Liver (tissue), 9 donors: ENCODE results near the gene APP. TPM values are rescaled to one million over a fixed set of nuclear protein-coding genes. Genes with fewer than 3 reads are reported as not detected.

Source experiments
- DNase-seq: peaks from one replicate; pipeline ENCODE4 v3.0.0-alpha.2; 2017; ENCODE audit warnings: low spot score
- H3K27ac ChIP-seq, 2 donors: one replicate each; pipeline ENCODE4 v1.7.0; 2013; ENCODE audit warnings: inconsistent platforms in 2 of 2, low read length in 2 of 2, control low read depth in 1 of 2, low read depth in 1 of 2, mild to moderate bottlenecking in 1 of 2
- H3K27me3 ChIP-seq, 4 donors: one replicate each; pipeline versions ENCODE4 v1.6.1 to v1.7.0; 2013; ENCODE audit warnings: low read length in 3 of 4, inconsistent platforms in 1 of 4, mild to moderate bottlenecking in 1 of 4, moderate library complexity in 1 of 4; ENCODE audit not compliant: control insufficient read depth in 4 of 4, insufficient read depth in 4 of 4
- H3K36me3 ChIP-seq, 4 donors: one replicate each; pipeline versions ENCODE4 v1.6.1 to v1.7.0; 2013; ENCODE audit warnings: low read length in 3 of 4, mild to moderate bottlenecking in 3 of 4, low read depth in 1 of 4, moderate library complexity in 1 of 4; ENCODE audit not compliant: control insufficient read depth in 4 of 4, insufficient read depth in 3 of 4
- H3K4me1 ChIP-seq, 4 donors: one replicate each; pipeline versions ENCODE4 v1.6.1 to v1.7.0; 2013; ENCODE audit warnings: low read length in 3 of 4, mild to moderate bottlenecking in 3 of 4, moderate library complexity in 1 of 4; ENCODE audit not compliant: control insufficient read depth in 4 of 4, insufficient read depth in 4 of 4
- H3K4me3 ChIP-seq, 3 donors: one replicate each; pipeline versions ENCODE4 v1.6.1 to v1.7.0; 2013; ENCODE audit warnings: low read length in 3 of 3, control low read depth in 1 of 3, low read depth in 1 of 3, mild to moderate bottlenecking in 1 of 3
- H3K9ac ChIP-seq, 2 donors: one replicate each; pipeline ENCODE4 v1.7.0; 2013; ENCODE audit warnings: low read length in 2 of 2, mild to moderate bottlenecking in 2 of 2, moderate library complexity in 2 of 2, control low read depth in 1 of 2, low read depth in 1 of 2
- H3K9me3 ChIP-seq, 4 donors: one replicate each; pipeline versions ENCODE4 v1.6.1 to v1.7.0; 2013; ENCODE audit warnings: low read length in 3 of 4; ENCODE audit not compliant: control insufficient read depth in 4 of 4
- ATF3 ChIP-seq: IDR thresholded peaks from 2 replicates; pipeline ENCODE4 v1.6.1; 2016; ENCODE audit warnings: antibody characterized with exemption
- FOXA1 ChIP-seq: IDR thresholded peaks from 2 replicates; pipeline ENCODE4 v1.6.1; 2016; ENCODE audit warnings: antibody characterized with exemption
- GABPA ChIP-seq, 2 donors: IDR thresholded peaks in 1 of 2; conservative IDR thresholded peaks in 1 of 2; 2 replicates each; pipeline ENCODE4 v1.6.1; 2016; ENCODE audit warnings: antibody characterized with exemption in 2 of 2, mild to moderate bottlenecking in 1 of 2, moderate library complexity in 1 of 2
- HNF4A ChIP-seq, 2 donors: conservative IDR thresholded peaks; 2 replicates each; pipeline ENCODE4 v1.6.1; 2016; ENCODE audit warnings: antibody characterized with exemption in 2 of 2, mild to moderate bottlenecking in 2 of 2
- HNF4G ChIP-seq: IDR thresholded peaks from 2 replicates; pipeline ENCODE4 v1.6.1; 2016; ENCODE audit warnings: antibody characterized with exemption
- JUND ChIP-seq, 2 donors: IDR thresholded peaks; 2 replicates each; pipeline ENCODE4 v1.6.1; 2016; ENCODE audit warnings: antibody characterized with exemption in 2 of 2
- MAX ChIP-seq: IDR thresholded peaks from 2 replicates; pipeline ENCODE4 v1.6.1; 2016; ENCODE audit warnings: antibody characterized with exemption
- RAD21 ChIP-seq, 2 donors: IDR thresholded peaks; 2 replicates each; pipeline ENCODE4 v1.6.1; 2016; ENCODE audit warnings: antibody characterized with exemption in 2 of 2, mild to moderate bottlenecking in 2 of 2
- REST ChIP-seq: IDR thresholded peaks from 2 replicates; pipeline ENCODE4 v1.6.1; 2016; ENCODE audit warnings: antibody characterized with exemption, mild to moderate bottlenecking
- RXRA ChIP-seq, 2 donors: IDR thresholded peaks; 2 replicates each; pipeline ENCODE4 v1.6.1; 2017 to 2018; ENCODE audit warnings: antibody characterized with exemption in 2 of 2, mild to moderate bottlenecking in 1 of 2
- SP1 ChIP-seq: IDR thresholded peaks from 2 replicates; pipeline ENCODE4 v1.6.1; 2018; ENCODE audit warnings: antibody characterized with exemption, mild to moderate bottlenecking
- TAF1 ChIP-seq: conservative IDR thresholded peaks from 2 replicates; pipeline ENCODE4 v1.6.1; 2016; ENCODE audit warnings: antibody characterized with exemption, mild to moderate bottlenecking
- YY1 ChIP-seq: IDR thresholded peaks from 2 replicates; pipeline ENCODE4 v1.6.1; 2016; ENCODE audit warnings: antibody characterized with exemption, mild to moderate bottlenecking
- WGBS: extraction: QIAGEN DNeasy Blood & Tissue Kit; methylation state at CpG from one replicate; pipeline ENCODE4 v1.1.7; 2013; 5-methylcytosine and 5-hydroxymethylcytosine counted together
- polyA plus RNA-seq, 2 donors: library from polyadenylated mRNA; stranded (reverse) in 1 of 2; unstranded in 1 of 2; fragments of 200-250 nt in 1 of 2; fragments of >200 nt in 1 of 2; fragmentation: Nextera tagmentation in 1 of 2; extraction: Ambion mirVana in 1 of 2; gene quantifications; one replicate each; pipeline versions ENCODE4 v1.2.1 to v1.2.3, GENCODE V29; 2013 to 2015
- total RNA-seq, 2 donors: library from RNA; depleted of rRNA; stranded (reverse); fragments of >200 nt; gene quantifications; one replicate each; pipeline ENCODE4 v1.2.3, GENCODE V29; 2014
- donor health status: healthy.
- donor health status: healthy.
- donor health status: healthy.
- donor health status: healthy.
- donor health status: healthy.

Gene APP
- total and polyA plus RNA-seq, 4 donors, result 24.9 to 201 (median 111) TPM

GRCh38 chr21:26119906-26120305 is 50.7 kb downstream of the APP start:
- H3K36me3 ChIP-seq, result no peaks in the 10 kb centered on the region
- no peak overlapping the region for H3K27ac ChIP-seq
- no peaks in the 10 kb centered on the region for H3K27me3 ChIP-seq
- H3K9me3 ChIP-seq, result no peaks in the 10 kb centered on the region
- 86% methylated on average over 1 of the region's 1 CpG for WGBS
- H3K4me3 ChIP-seq, result no peak overlapping the region
- H3K9ac ChIP-seq, result no peak overlapping the region
- TF ChIP-seq FOXA1 (no peak), JUND (IDR thresholded peaks at IDR 0.05) (no peak), RAD21 (IDR thresholded peaks at IDR 0.05) (no peak), RXRA (IDR thresholded peaks at IDR 0.05) (no peak), YY1 (no peak), HNF4A (conservative IDR thresholded peaks at IDR 0.05) (no peak)
- DNase-seq, result no peak
- peaks cover 5 to 23% (median 10%) of the 10 kb centered on the region in 4 donors for H3K4me1 ChIP-seq

GRCh38 chr21:26118938-26119540 is 51.5 kb downstream of the APP start:
- WGBS, result 89% methylated on average over 2 of the region's 2 CpGs

GRCh38 chr21:26117972-26118367 is 52.6 kb downstream of the APP start:
- Histone ChIP-seq H3K4me3 (no peak overlapping the region), H3K36me3 (no peaks in the 10 kb centered on the region), H3K4me1 (peaks cover 2 to 8% (median 2%) of the 10 kb centered on the region in 4 donors), H3K27ac (peak overlapping the region in 1 of 2 donors; percentile 65), H3K9ac (no peak overlapping the region), H3K27me3 (no peaks in the 10 kb centered on the region), H3K9me3 (no peaks in the 10 kb centered on the region)
- DNase-seq, result no peak
- WGBS, result 74% methylated on average over 3 of the region's 3 CpGs
- TF ChIP-seq RAD21 (IDR thresholded peaks at IDR 0.05) (no peak), HNF4G (no peak), TAF1 (no peak), RXRA (IDR thresholded peaks at IDR 0.05) (no peak), ATF3 (no peak), REST (no peak), SP1 (no peak), HNF4A (conservative IDR thresholded peaks at IDR 0.05) (no peak), YY1 (no peak), MAX (no peak), GABPA (IDR thresholded peaks at IDR 0.05 in 1 of 2, conservative IDR thresholded peaks at IDR 0.05 in 1 of 2) (no peak), FOXA1 (no peak)

More at GRCh38 chr21:26118938-26119540, 51.5 kb downstream of the APP start:
- Histone ChIP-seq H3K4me3 (no peak overlapping the region), H3K9me3 (no peaks in the 10 kb centered on the region), H3K4me1 (peaks cover 2 to 15% (median 6%) of the 10 kb centered on the region in 4 donors), H3K36me3 (no peaks in the 10 kb centered on the region), H3K27me3 (no peaks in the 10 kb centered on the region), H3K9ac (no peak overlapping the region), H3K27ac (no peak overlapping the region)
- no peak for TF ChIP-seq REST
- DNase-seq, result no peak
